ENCODE measurements around the gene POLA2.

The POLA2 gene

DNA sequence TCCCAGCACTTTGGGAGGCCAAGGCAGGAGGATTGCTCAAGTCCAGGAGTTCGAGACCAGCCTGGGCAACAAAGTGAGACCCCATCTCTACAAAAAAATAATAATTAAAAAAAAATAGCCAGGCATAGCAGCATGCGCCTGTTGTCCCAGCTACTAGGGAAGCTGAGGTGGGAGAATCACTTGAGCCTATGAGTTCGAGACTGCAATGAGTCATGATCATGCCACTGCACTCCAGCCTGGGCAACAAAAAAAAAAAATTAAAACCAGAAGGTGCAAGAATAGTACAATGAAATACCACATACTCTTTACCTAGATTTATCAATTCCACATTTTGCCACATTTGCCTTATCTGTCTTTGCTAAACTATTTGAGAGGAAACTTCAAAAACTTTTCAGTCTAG, 80.1 kb downstream of the POLA2 start:
- DNase-seq, result no peak
